ENCODE measurements around the gene SLC39A13. TPM values are rescaled to one million over a fixed set of nuclear protein-coding genes. Genes with fewer than 3 reads are reported as not detected.

The SLC39A13 gene
- total RNA-seq, 1 experiment from 2014 or later = 29.2 TPM

- no peak overlapping the region for H4K8ac ChIP-seq (replicated peaks; ENCODE audit: insufficient read length, low read depth, low read length)
- no peak overlapping the region for H3K23ac ChIP-seq (ENCODE audit: insufficient read length, low read depth, low read length)
- WGBS (ENCODE audit: extremely low coverage, insufficient read length, low lambda C conversion rate) = no CpG with 5 or more reads among the region's 12 CpGs
- H2AK5ac ChIP-seq (ENCODE audit: insufficient read length, low read length) = no peak overlapping the region
- no peak overlapping the region for H4K5ac ChIP-seq (ENCODE audit: insufficient read length, low read depth, low read length)
- Mint-ChIP-seq H3K4me1 (peaks cover 4% of the 10 kb centered on the region in 2 experiments; a peak in 2 of 4 replicates), H3K4me3 (no peak overlapping the region; a peak in 1 of 5 replicates), H3K27ac (peak overlapping the region in 1 of 3 experiments; percentile 45; a peak in 1 of 7 replicates), H3K27me3 (ENCODE audit: low read depth) (no peaks in the 10 kb centered on the region), H3K36me3 (ENCODE audit: insufficient read depth in 1 of 3, low read depth in 3 of 3) (no peaks in the 10 kb centered on the region), H3K9me3 (no peaks in the 10 kb centered on the region)
- no peak overlapping the region for H2BK12ac ChIP-seq (ENCODE audit: insufficient read length, low read depth, low read length)
- H3K79me2 ChIP-seq (ENCODE audit: insufficient read depth, low read length) = no peaks in the 10 kb centered on the region
- no peak overlapping the region for H3T11ph ChIP-seq (ENCODE audit: low read length)
- TF ChIP-seq CTCF (conservative IDR thresholded peaks at IDR 0.05) = peak; percentile 40; the same call in 2 of the 3 replicates
- no peak overlapping the region for H2BK15ac ChIP-seq (ENCODE audit: low read depth, low read length)
- H3K14ac ChIP-seq (ENCODE audit: insufficient read depth, low read length) = no peak overlapping the region
- H3K27ac ChIP-seq (ENCODE audit: insufficient read length, low read depth, low read length) = no peak overlapping the region
- H3K56ac ChIP-seq (ENCODE audit: insufficient read length, low read depth, low read length) = no peak overlapping the region
- H3K4me1 ChIP-seq (ENCODE audit: insufficient read depth, low read length) = no peaks in the 10 kb centered on the region
- no peak overlapping the region for H3K4ac ChIP-seq (ENCODE audit: low read depth, low read length)
- no peak overlapping the region for H2BK120ac ChIP-seq (ENCODE audit: low read depth, low read length, poor library complexity, severe bottlenecking)
- H3K4me2 ChIP-seq (ENCODE audit: insufficient read depth, insufficient read length, low read length) = no peak overlapping the region
- no peaks in the 10 kb centered on the region for H4K20me1 ChIP-seq (ENCODE audit: control insufficient read depth, insufficient read depth, insufficient read length)
- DNase-seq = no peak
- H2BK5ac ChIP-seq (ENCODE audit: insufficient read length, low read length) = no peak overlapping the region
- no peak overlapping the region for H3K18ac ChIP-seq (ENCODE audit: insufficient read length, low read depth, low read length)
- no peak overlapping the region for H2AFZ ChIP-seq (ENCODE audit: low read length)
- no peaks in the 10 kb centered on the region for H3K23me2 ChIP-seq (ENCODE audit: insufficient read length, low read depth, low read length, poor library complexity, severe bottlenecking)
- H3K9ac ChIP-seq (ENCODE audit: extremely low read depth, insufficient read length, low read length) = no peak overlapping the region
- H3K79me1 ChIP-seq (ENCODE audit: insufficient read depth, low read depth, low read length, poor library complexity, severe bottlenecking) = no peaks in the 10 kb centered on the region
- no peak overlapping the region for H4K91ac ChIP-seq (ENCODE audit: insufficient read length, low read depth, low read length)
- H3K9me3 ChIP-seq (ENCODE audit: control insufficient read depth, low read depth, low read length) = no peaks in the 10 kb centered on the region
- no peak overlapping the region for H2BK20ac ChIP-seq (ENCODE audit: low read depth, low read length, poor library complexity, severe bottlenecking)
- no peaks in the 10 kb centered on the region for H3K27me3 ChIP-seq (ENCODE audit: insufficient read depth, low read length)
These were observed 34.8 kb downstream of the SLC39A13 start for GRCh38 chr11:47443028-47443700.
